OCI-LY3 (cell line): Measurements from ENCODE around the gene WHRN.

Experiments
- CTCF ChIP-seq: fragments of 200-600, 300-600 bp; sonication (generic); IDR thresholded peaks from 2 replicates; pipeline ENCODE4 v1.5.1; 2014; ENCODE audit warnings: antibody characterized with exemption, low read length, low read depth
- EZH2phosphoT487 ChIP-seq: fragments of 200-600 bp; shearing (Covaris generic); IDR thresholded peaks from 2 replicates; pipeline ENCODE4 v1.6.1; 2018; ENCODE audit warnings: antibody characterized with exemption, mixed run types, low read depth

DNA sequence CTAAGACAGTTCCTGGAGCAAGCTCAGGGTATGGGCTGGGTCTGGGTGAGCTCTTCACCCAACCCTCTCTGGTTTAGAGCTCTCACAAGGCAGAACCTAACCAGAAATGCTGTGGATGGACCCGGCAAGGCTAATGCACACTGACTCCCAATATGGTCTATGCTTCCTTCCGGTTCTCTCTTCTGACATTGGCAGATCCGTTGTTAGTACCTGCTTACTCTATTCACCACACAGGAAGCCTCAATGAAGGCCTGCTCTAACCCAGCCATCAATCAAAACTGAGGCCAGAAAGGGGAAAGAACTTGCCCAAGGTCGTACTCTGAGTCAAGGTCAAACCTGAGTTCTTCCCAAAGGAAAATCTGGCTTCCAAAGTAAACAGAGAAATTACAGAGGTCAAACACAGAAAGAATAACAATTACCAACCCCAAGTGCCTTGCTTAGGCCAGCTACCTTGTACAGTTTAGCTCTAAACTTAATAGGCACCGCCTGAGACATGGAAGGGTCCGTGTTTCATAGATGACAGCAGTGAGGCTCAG, 71.5 kb downstream of the WHRN start:
- TF ChIP-seq EZH2phosphoT487 (no peak), CTCF (no peak)
